AG08395 (cell line): Measurements from ENCODE around the gene C5orf15.
"Not testable (repeated sequence)": the region's sequence is repeated elsewhere in the genome, so short reads cannot be mapped to it uniquely, and the experiment has no call there.

ENCODE experiments used
- DNase-seq: peaks from one replicate; pipeline ENCODE4 v3.0.0; 2012; ENCODE audit warnings: mixed read lengths, low spot score

Gene C5orf15

DNA sequence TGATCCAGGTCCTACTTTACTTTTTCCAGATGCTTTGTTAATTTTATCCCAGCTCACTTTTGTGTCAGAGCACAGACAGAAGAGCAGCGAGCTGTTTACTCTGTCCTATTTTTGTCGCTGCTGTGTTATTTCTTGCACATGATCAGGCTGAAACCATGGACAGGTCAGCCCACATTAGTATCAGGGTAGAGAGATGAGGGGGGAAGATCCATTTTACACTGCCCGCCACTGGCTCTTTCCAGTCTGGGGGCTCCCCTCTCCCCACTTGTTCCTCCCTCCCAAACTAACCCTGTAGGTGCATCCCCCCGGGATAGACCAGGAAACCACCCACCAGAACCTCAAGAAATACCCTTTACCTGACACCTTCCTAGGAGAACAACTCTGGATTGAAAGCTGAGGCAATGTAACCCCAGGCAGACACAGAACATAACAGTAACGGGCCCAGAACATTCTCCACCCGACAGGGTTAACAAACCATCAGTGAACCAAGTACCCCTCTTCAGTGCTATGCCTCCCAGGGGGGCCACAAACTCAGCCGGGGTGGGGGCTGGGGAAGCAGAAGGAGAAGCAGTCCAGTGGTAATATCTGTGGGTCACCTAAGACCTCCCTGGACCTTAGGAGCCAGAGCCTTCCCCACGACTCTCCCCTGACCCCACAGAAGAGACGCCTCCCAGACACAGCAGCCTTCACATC, 26.0 kb upstream of the C5orf15 start:
- DNase-seq = no peak

DNA sequence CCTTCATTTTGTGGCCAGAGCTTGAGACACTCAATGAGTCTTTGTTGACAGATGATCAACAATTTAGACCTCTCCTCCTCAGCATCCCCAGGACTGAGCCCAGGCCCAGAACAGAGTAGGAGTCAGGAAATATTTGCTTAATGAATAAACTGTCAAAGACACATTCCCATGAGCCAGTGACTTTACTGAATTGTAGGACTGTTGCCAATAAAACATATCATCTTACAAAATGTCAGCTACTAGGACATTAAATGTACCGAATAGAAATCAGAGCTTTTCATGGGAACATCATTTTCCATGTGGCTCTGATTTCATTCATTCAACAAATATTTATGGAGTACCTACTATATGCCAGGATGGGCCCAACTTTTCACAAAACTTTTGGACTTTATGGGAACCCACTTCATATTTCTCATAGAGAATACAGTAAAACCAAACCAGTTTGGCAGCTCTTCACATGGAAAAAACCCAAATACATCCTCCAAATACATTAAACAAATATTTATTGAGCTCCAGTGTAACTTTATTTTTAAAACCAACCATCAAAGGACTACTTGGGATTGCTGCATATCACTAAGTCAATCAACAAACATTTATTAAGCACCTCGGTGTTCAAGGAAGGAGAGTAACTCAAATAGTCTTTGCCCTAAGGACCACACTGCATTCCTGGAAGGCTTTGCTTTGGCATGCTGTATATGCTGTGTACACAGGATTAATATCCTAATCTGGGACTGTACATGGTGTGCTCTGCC, 24.9 kb upstream of the C5orf15 start:
- DNase-seq = peak; percentile 74

DNA sequence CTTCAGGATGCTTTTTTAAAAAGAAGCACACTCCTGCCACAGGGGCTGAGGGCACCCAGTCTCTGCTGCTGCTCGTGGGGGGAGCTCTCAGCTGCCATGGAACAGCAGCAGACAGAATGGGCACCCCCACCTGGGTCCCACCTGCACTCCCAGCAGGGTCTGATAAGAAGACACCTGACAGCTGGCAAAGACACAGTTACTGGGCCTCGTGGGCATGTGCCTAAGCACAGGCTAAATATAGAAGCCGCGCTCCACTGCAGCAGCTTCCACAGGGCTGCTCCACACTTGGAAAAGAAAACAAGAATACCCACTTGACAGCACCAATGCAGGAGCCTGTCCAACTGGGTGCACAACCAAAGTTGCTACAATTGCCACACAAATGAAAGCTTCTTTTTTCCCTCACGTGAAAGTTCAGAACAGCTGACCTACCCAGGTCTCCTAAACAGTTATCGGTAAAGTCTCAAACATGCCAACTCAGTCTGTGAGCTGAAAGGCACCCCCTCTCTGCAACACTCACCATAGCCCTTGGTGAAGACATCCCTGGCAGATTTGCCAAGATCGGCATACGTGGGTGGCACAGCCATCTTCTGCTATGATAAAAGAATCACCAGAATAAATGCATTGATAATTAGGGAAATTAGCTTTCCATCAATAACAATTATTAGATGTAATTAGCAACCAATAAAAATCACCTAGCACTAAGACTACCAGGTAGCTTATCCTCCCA, 24.2 kb upstream of the C5orf15 start:
- no peak for DNase-seq

DNA sequence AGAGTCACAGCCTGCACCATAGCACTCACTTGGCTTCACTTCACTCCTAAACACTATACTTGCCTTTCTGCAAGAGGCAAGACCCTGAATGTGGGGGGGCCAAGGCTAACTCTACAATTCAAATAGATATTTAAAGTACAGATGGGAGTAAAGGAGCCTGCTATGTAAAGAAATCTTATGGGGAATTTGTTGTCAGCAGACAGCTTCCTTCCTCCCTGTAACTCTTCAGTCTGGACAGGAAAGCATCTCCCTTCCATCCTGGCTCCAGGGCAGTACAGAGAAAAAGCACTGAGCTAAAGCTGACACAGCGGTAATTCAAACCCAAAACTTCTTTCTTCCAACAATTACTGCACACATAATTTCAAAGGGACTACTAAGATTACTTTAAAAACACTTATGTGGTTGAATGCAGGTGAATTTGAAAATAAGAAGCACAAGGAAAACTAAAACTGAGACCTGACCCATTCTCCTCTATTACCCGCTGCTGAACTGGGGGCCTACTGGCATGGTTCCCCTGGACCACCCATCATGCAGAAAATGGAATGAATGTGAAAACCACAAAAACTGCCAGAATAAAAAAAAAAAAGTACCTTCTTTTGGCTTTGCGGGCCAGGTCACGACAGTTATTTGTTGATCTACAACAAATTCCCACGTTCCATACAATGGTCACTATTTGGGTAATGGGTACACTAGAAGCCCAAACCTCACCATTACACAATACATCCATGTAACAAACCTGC, 22.9 kb upstream of the C5orf15 start:
- DNase-seq = no peak

DNA sequence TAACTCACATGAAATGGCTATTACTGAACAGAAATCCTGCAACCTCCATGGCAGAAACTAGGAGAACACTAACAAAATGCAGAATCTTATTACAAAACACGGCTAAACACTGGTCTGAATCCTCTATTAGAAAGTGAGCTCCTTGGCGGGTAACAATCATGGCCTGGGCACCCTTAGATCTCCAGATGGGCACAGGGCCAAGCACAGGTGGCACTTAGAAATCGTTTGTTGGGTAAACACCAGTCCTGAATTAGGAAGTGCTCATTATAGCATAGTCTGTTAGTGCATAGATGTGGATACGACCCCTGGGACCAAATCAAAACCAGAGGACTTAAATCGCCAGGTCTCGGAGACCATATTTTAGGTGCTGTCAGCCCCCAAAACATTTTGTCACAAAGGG, 22.0 kb upstream of the C5orf15 start:
- DNase-seq = no peak

DNA sequence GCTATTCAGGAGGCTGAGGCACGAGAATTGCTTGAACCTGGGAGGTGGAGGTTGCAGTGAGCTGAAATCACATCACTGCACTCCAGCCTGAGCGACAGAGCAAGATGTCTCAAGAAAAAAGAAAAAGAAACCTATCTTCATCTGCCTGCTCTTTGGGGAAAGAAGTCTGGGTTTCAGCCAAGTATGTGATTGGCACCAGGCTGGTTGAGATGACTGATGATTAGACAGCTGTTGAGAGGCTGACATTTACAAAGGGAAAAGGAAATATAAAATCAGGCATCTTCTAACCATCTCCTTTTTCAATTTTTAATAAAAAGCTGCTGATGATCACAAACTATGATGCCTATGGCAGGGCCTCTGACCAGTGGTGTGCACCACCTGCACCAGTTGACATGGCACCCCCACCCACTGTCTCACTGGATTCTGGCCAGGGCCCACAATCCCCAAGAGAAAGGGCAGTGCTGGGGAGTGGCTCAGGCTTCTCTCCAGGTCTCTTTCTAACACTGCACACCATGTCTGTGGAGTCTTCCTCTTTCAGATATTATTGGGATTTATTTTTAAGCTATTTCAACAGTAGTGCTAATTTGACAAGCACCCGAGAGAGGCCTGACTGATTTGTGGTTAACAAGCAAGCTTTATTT, 17.2 kb upstream of the C5orf15 start:
- DNase-seq = no peak

DNA sequence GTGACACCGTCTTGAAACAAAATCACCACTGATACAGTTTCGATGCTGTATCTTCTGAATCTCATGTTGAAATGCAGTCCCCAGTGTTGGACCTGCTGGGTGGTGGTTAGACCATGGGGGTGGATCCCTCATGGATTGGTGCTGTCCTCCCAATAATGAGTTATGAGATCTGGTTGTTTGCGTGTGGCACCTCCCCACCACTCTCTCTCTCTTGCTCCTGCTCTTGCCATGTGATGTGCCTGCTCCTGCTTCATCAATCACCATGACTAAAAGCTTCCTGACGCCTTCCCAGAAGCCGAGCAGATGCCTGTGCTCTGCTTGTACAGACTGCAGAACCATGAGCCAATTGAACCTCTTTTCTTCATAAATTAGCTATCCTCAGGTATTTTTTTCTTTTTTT, 15.2 kb upstream of the C5orf15 start:
- DNase-seq = no peak

DNA sequence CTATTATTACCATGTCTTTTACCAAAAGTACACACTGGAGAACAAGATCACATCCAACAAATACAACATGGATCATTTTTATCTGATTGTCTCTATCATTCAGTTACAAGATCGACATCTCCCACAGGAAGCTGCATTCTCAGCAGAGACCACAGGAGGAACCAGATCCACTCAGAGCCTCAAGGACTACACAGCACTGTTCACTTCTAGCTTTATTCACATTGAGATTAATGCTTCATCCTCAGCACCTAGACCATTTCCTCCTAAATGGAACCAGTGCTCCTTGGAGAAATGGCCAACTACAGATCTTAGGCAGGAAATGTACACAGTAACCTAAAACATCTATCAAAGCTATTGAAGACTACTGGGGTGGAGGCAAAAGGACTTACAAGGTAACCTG, 13.3 kb upstream of the C5orf15 start:
- no peak for DNase-seq

DNA sequence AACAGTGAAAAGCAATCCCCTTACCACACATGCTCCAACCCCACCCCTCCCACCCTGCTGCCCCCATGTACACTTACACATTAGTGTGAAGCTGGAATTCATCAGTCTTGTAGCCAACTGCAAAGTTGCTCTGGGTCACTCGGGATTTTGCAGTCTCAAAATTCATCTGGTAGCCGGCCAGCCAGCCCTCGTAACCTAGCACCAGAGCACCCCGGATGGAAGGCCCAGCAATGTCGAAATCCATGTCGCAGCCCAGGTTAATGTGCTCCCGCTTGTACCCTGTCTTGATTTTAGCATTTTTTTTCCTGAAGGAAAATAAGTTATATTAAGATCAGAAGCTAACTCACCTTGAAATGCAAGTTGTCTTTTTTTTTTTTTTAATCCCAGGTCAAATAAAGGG, 12.2 kb upstream of the C5orf15 start:
- DNase-seq = no peak

DNA sequence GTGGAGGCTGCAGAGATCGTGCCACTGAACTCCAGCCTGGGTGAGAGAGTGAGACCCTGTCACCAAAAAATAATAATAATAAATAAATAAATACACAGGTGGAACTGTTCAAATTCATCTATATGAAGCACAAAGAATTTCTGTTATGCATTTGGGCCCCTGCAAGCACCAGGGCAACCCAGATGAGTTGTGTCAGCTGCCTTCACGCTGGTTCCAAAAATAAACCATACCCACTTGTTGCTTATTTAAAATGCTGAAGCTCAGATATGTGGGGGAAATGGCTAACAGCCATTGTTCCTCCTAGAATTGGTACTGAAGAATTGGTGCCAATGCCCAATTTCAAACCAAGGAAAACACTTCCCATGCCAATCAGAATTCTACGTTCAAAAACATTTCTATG, 10.5 kb upstream of the C5orf15 start:
- DNase-seq = no peak

DNA sequence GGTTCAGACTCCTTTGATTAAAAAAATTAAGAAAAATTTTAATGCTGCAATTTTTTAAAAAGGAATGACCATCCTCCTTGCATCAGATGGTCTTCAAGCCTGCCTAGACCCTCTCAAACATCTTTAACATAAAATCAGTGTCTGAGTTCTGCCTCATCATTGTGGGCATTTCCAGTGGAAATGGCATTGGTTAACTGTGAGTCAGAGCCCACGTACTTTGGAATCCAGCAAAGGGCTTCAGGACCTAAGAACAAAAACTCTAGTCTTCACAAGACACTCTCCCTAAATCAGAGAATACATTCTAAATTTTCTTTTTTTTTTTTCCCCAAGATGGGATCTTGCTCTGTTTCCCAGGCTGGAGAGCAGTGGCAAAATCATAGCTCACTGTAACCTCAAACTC, 9.4 kb upstream of the C5orf15 start:
- DNase-seq = peak; percentile 75

DNA sequence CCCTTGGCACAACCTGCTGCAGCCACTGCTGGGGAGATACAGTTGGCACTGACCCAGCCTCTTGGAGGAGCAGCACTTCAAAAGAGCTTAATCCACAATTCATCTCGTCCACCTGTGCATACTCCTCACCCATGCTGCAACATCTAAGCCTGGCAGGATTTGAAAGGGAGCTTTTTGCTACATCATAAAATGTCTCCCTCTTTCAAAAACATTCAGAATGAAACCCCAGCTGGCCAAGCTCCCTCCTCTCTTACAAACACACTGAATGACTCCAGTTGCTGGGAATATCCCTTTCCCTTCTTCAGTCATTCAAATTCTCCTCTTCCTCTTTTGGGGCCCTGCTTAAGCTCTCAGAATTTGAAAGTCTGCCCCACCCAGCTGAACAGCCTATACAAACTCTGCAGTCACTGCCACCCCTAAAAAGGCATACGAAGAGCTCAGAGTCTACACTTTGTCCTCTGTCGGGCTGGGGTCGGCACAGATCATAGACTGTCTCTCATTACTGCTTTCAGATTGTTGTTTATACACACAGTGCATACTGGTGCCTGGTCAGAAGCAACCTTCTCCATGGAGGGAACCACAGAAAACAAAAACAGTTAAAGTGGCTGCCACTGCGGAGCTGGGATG, 8.8 kb upstream of the C5orf15 start:
- DNase-seq = no peak

DNA sequence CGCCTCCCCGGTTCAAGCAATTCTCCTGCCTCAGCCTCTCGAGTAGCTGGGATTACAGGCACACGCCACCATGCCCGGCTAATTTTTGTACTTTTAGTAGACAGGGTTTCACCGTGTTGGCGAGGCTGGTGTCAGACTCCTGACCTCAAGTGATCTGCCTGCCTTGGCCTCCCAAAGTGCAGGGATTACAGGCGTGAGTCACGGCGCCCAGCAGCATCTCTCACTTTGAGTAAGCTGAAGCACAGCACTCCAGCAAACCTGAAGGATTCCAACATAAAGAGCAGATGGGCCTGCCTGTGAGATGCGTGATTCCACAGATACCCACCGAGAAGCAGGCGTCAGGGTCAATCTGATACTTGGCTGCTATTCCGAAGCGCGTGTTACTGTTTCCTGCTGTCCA, 7.1 kb upstream of the C5orf15 start:
- DNase-seq = not testable (repeated sequence)

DNA sequence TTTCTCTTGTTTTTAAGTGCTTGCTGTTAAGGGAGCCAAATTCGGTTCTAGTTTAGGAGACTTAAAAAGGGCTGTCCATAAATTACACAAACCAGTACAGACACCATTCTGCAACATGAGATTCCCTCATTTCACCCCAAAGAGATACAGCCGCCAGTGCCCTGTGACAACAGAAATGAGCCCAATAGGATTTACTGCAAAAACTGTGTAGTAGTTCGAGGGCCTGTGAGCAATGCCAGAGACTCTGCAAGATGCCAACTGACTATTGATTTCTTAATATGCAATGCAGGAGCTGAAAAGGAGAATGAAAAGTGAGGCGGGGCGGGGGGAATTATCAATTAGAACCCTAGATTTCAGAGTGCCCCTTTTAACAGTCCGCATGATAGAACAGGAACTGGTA, 5.7 kb upstream of the C5orf15 start:
- no peak for DNase-seq

DNA sequence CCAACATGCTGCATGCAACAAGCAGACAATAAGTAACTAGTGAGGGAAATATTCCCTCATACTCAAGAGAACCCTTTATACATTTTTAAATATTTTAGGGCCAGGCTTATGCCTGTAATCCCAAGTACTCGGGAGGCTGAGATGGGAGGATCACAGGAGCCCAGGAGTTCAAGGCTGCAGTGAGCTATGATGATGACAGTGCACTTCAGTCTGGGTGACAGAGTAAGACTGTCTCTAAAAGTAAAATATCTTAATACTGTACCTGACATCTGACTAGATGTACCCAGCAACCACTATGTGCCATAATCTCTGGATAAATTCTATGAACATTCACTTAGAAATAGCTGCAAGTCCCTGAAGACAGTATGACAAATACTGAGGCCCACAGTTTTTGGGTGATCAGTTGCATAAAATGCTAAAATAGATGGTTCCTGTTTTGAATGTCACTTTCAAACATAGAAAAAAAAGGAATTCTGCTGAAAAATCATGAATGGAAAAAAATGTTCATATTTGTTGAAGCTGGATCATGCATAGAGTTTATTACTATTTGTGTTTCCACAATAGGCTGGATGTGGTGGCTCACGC, 2.0 kb upstream of the C5orf15 start:
- DNase-seq = no peak

DNA sequence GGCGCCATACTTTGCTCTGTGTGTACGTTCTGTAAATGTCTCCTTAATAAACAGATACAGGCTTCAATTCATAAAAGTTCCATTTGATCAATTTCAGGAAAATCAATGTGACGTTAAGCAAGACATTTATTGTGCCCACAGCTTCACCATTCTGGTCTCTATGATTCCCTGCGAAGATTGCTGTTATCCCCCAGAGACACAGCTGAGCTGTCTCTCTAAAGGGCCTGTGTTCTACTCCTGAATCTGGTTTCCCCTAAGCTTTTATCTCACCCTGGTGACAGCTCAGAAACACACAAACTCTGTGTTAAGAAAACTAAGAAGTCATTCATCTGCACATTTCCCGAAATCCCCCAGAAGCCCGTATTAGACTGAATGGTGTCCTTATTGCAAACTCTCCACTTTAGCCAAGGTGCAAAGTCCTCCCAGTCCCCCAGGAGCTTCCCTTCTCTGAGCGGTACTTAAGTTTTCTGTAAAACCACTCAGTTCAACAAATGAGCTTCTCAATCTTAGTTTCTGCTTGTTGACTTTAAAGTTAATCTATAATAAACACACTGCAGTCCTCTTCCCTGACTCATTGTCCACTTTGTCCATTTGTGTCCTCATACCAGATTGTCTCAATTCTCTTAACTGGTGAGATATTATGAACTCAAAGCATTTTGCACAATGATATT, 1.4 kb upstream of the C5orf15 start:
- DNase-seq = no peak

DNA sequence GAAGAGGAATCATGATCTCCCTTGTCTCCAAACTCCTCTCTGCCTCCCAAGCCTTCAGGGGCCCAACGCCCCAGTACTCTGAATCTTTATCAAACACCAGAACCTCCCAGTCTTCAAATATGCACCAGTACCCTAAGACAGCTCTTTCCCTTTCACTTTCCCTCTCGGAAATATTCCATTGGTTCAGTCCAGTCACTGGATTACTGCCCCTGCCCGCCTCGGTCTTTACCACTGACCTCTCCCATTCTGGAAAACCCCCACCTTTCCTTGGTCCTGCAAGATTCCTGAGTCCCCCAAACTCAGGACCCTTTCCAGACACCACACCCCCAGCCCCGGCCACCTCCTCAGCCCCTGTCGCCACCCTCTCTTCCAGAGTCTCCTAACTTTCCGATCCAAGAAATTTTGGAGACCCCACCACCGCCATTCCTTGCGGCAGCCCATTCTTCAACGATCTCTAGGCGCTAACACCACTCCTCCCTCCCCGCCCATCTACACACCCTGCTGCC, 674 bp downstream of the C5orf15 start:
- DNase-seq = no peak

DNA sequence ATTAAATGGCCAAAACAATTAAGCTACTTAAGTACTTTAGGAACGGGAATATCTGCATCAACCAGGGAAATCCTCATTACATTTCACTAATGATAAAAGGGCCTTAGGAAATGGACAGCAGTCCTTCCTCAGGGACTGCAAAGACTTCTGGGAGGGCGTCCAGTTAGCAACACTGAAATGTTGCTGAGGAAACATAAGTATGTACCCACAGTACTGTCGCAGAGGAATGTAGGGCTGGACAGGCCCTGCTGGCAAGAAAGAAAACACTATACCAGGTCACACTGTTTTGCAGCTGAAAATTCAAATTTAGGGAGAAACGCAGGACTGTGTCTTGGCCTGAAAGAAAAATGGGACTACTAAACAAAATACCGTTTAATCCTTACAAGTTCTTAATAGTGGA, 1.3 kb downstream of the C5orf15 start:
- no peak for DNase-seq

DNA sequence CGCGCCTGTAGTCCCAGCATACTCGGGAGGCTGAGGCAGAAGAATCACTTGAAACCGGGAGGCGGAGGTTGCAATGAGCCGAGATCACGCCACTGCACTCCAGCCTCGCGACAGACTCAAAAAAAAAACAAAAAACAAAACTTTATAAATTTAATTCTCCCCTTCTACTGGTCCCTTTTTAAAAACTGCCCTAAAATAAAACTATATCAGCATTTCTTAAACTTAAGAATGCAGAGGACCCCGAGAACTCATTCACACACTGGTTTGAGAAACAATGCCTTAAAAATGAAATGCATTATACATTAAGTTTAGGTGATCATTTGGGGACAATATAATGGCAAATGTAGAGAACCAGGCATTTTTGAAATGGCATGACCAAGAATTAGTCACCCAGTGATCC, 2.3 kb downstream of the C5orf15 start:
- no peak for DNase-seq

DNA sequence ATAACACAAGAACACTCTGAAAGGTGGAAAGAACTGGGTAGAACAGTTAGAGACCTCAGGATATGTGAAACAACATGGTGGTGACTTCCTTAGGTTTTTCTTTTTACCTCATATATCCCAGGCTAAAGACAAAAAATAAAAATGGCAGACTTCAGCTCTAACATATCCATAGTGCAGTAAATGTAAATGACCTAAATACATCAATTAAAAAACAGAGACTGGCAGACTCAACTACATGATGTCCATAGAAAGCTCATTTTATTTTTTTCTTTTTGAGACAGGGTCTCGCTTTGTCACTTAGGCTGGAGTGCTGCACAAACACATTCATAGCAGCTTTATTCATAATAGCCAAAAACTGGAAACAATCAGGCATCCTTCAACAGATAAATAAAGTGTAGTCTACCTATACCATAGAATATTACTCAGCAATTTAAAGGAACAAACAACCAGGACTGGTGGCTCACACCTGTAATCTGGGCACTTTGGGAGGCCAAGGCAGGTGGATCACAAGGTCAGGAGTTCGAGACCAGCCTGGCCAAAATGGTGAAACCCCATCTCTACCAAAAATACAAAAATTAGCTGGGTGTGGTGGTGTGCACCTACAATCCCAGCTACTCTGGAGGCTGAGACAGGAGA, 4.8 kb downstream of the C5orf15 start:
- DNase-seq = no peak
